GM21576 (cell line): ENCODE data around the gene TREML2.

Experiments
- ATAC-seq: cut with Tn5 transposase; IDR thresholded peaks from one replicate; pipeline ENCODE4 v1.9.1; 2021; ENCODE audit warnings: mild to moderate bottlenecking, moderate library complexity; ENCODE audit not compliant: unreplicated experiment

TREML2 gene

GRCh38 chr6:41179163-41179562, 21.8 kb downstream of the TREML2 start:
- ATAC-seq = no peak

- ATAC-seq = no peak
Observed at GRCh38 chr6:41177695-41178094, 23.3 kb downstream of the TREML2 start.

GRCh38 chr6:41177287-41177686, 23.7 kb downstream of the TREML2 start:
- ATAC-seq = no peak

GRCh38 chr6:41176189-41176588, 24.8 kb downstream of the TREML2 start:
- no peak for ATAC-seq

GRCh38 chr6:41175084-41175483, 25.9 kb downstream of the TREML2 start:
- no peak for ATAC-seq

- no peak for ATAC-seq
Observed at GRCh38 chr6:41174610-41175009, 26.3 kb downstream of the TREML2 start.

- ATAC-seq = no peak
Observed at GRCh38 chr6:41171908-41172307, 29.0 kb downstream of the TREML2 start.

GRCh38 chr6:41170547-41171160, 30.3 kb downstream of the TREML2 start:
- ATAC-seq = no peak

GRCh38 chr6:41167173-41167963, 33.6 kb downstream of the TREML2 start:
- ATAC-seq = no peak

- ATAC-seq = no peak
Observed at GRCh38 chr6:41164551-41165120, 36.3 kb downstream of the TREML2 start.

- ATAC-seq = no peak
Observed at GRCh38 chr6:41163419-41163717, 37.6 kb downstream of the TREML2 start.

GRCh38 chr6:41162687-41163418, 38.1 kb downstream of the TREML2 start, which contains the start of gene TREM2:
Gene TREM2 (minus strand): TSS chr6:41163116. CDS start chr6:41163082, 34 bp downstream.
- no peak for ATAC-seq

- no peak for ATAC-seq
Observed at GRCh38 chr6:41161851-41162552, 38.9 kb downstream of the TREML2 start.

GRCh38 chr6:41161380-41161779, 39.6 kb downstream of the TREML2 start:
- no peak for ATAC-seq

- ATAC-seq = no peak
Observed at GRCh38 chr6:41160933-41161332, 40.0 kb downstream of the TREML2 start.

- no peak for ATAC-seq
Observed at GRCh38 chr6:41159415-41160082, 41.4 kb downstream of the TREML2 start.

- no peak for ATAC-seq
Observed at GRCh38 chr6:41157323-41157722, 43.6 kb downstream of the TREML2 start.

GRCh38 chr6:41156771-41157170, 44.2 kb downstream of the TREML2 start:
- no peak for ATAC-seq

GRCh38 chr6:41156001-41156400, 44.9 kb downstream of the TREML2 start:
- no peak for ATAC-seq

- ATAC-seq = no peak
Observed at GRCh38 chr6:41155132-41155805, 45.7 kb downstream of the TREML2 start.
